NCI-H1105 (cell line): ENCODE results near the gene SCML2.
"Not testable (repeated sequence)": the region's sequence is repeated elsewhere in the genome, so short reads cannot be mapped to it uniquely, and the experiment has no call there.

Source experiments
- DNase-seq: peaks from one replicate; lab custom pipeline; 2025; lab: John Stamatoyannopoulos, UW

SCML2 gene

GRCh38 chrX:18271725-18272124 lies 82.8 kb downstream of the SCML2 start:
- DNase-seq, result no peak

- DNase-seq, result no peak
Measured at GRCh38 chrX:18271309-18271708, 83.2 kb downstream of the SCML2 start.

- no peak for DNase-seq
Measured at GRCh38 chrX:18255059-18255458, 99.4 kb downstream of the SCML2 start.

GRCh38 chrX:18252644-18253359 lies 101.7 kb downstream of the SCML2 start:
- no peak for DNase-seq

GRCh38 chrX:18229646-18230045 lies 124.8 kb downstream of the SCML2 start:
- DNase-seq, result not testable (repeated sequence)

- no peak for DNase-seq
Measured at GRCh38 chrX:18228069-18228468, 126.4 kb downstream of the SCML2 start.

GRCh38 chrX:18227458-18227857 lies 127.0 kb downstream of the SCML2 start:
- no peak for DNase-seq

GRCh38 chrX:18220786-18221185 lies 133.7 kb downstream of the SCML2 start, which contains the start of gene BEND2:
Gene BEND2, minus strand, starts transcription at chrX:18220886. Its CDS starts 136 bp downstream, at chrX:18220750.
- no peak for DNase-seq

- DNase-seq, result peak; percentile 1
Measured at GRCh38 chrX:18210470-18210869, 144.0 kb downstream of the SCML2 start.

GRCh38 chrX:18206657-18207056 lies 147.8 kb downstream of the SCML2 start:
- DNase-seq, result no peak

GRCh38 chrX:18203631-18204030 lies 150.9 kb downstream of the SCML2 start:
- no peak for DNase-seq

GRCh38 chrX:18194688-18195087 lies 159.8 kb downstream of the SCML2 start:
- DNase-seq, result no peak
